Measurements from ENCODE around the gene GRAMD2B.

Gene GRAMD2B

GRCh38 chr5:126472538-126472889, 49.3 kb downstream of the GRAMD2B start:
- Histone ChIP-seq H3K27me3 (ENCODE audit: insufficient read depth, low read length) (no peaks in the 10 kb centered on the region), H3K4me3 (ENCODE audit: low read depth, low read length) (peak overlapping the region; percentile 38; the same call in 1 of the 2 replicates), H2AFZ (ENCODE audit: low read length, unreplicated experiment) (peak overlapping the region; percentile 69), H3K79me2 (ENCODE audit: control insufficient read depth, insufficient read depth, low read length, unreplicated experiment) (no peaks in the 10 kb centered on the region), H3K4me1 (ENCODE audit: control insufficient read depth, insufficient read depth, low read length, unreplicated experiment) (peaks cover 35% of the 10 kb centered on the region), H3K27ac (ENCODE audit: low read depth, low read length) (peak overlapping the region; percentile 82), H3K36me3 (ENCODE audit: insufficient read depth, low read length) (peaks cover 19% of the 10 kb centered on the region)

- Histone ChIP-seq H2AFZ (ENCODE audit: low read length, unreplicated experiment) (no peak overlapping the region), H3K36me3 (ENCODE audit: insufficient read depth, low read length) (peaks cover 22% of the 10 kb centered on the region), H3K79me2 (ENCODE audit: control insufficient read depth, insufficient read depth, low read length, unreplicated experiment) (no peaks in the 10 kb centered on the region), H3K4me1 (ENCODE audit: control insufficient read depth, insufficient read depth, low read length, unreplicated experiment) (peaks cover 9% of the 10 kb centered on the region), H3K27ac (ENCODE audit: low read depth, low read length) (no peak overlapping the region), H3K4me3 (ENCODE audit: low read depth, low read length) (no peak overlapping the region), H3K27me3 (ENCODE audit: insufficient read depth, low read length) (no peaks in the 10 kb centered on the region)
Observed at GRCh38 chr5:126477294-126478117, 54.3 kb downstream of the GRAMD2B start.

- Histone ChIP-seq H3K79me2 (ENCODE audit: control insufficient read depth, insufficient read depth, low read length, unreplicated experiment) (no peaks in the 10 kb centered on the region), H3K36me3 (ENCODE audit: insufficient read depth, low read length) (peaks cover 29% of the 10 kb centered on the region), H2AFZ (ENCODE audit: low read length, unreplicated experiment) (no peak overlapping the region), H3K4me1 (ENCODE audit: control insufficient read depth, insufficient read depth, low read length, unreplicated experiment) (peaks cover 3% of the 10 kb centered on the region), H3K4me3 (ENCODE audit: low read depth, low read length) (no peak overlapping the region), H3K27me3 (ENCODE audit: insufficient read depth, low read length) (no peaks in the 10 kb centered on the region), H3K27ac (ENCODE audit: low read depth, low read length) (no peak overlapping the region)
Observed at GRCh38 chr5:126479810-126480209, 56.6 kb downstream of the GRAMD2B start.

GRCh38 chr5:126480824-126481223, 57.6 kb downstream of the GRAMD2B start:
- peaks cover 34% of the 10 kb centered on the region for H3K36me3 ChIP-seq (ENCODE audit: insufficient read depth, low read length)

GRCh38 chr5:126481243-126481642, 58.0 kb downstream of the GRAMD2B start:
- Histone ChIP-seq H3K36me3 (ENCODE audit: insufficient read depth, low read length) (peaks cover 35% of the 10 kb centered on the region), H3K4me3 (ENCODE audit: low read depth, low read length) (no peak overlapping the region), H3K79me2 (ENCODE audit: control insufficient read depth, insufficient read depth, low read length, unreplicated experiment) (no peaks in the 10 kb centered on the region), H3K27ac (ENCODE audit: low read depth, low read length) (no peak overlapping the region), H2AFZ (ENCODE audit: low read length, unreplicated experiment) (no peak overlapping the region), H3K27me3 (ENCODE audit: insufficient read depth, low read length) (no peaks in the 10 kb centered on the region), H3K4me1 (ENCODE audit: control insufficient read depth, insufficient read depth, low read length, unreplicated experiment) (peaks cover 3% of the 10 kb centered on the region)

More at GRCh38 chr5:126480824-126481223, 57.6 kb downstream of the GRAMD2B start:
- no peak overlapping the region for H3K27ac ChIP-seq (ENCODE audit: low read depth, low read length)
- H2AFZ ChIP-seq (ENCODE audit: low read length, unreplicated experiment): no peak overlapping the region
- no peak overlapping the region for H3K4me3 ChIP-seq (ENCODE audit: low read depth, low read length)
- no peaks in the 10 kb centered on the region for H3K79me2 ChIP-seq (ENCODE audit: control insufficient read depth, insufficient read depth, low read length, unreplicated experiment)
- H3K4me1 ChIP-seq (ENCODE audit: control insufficient read depth, insufficient read depth, low read length, unreplicated experiment): peaks cover 3% of the 10 kb centered on the region
- H3K27me3 ChIP-seq (ENCODE audit: insufficient read depth, low read length): no peaks in the 10 kb centered on the region

GRCh38 chr5:126482591-126482990, 59.4 kb downstream of the GRAMD2B start:
- Histone ChIP-seq H3K27ac (ENCODE audit: low read depth, low read length) (no peak overlapping the region), H2AFZ (ENCODE audit: low read length, unreplicated experiment) (no peak overlapping the region), H3K4me3 (ENCODE audit: low read depth, low read length) (no peak overlapping the region), H3K4me1 (ENCODE audit: control insufficient read depth, insufficient read depth, low read length, unreplicated experiment) (peaks cover 3% of the 10 kb centered on the region), H3K36me3 (ENCODE audit: insufficient read depth, low read length) (peaks cover 46% of the 10 kb centered on the region), H3K79me2 (ENCODE audit: control insufficient read depth, insufficient read depth, low read length, unreplicated experiment) (no peaks in the 10 kb centered on the region), H3K27me3 (ENCODE audit: insufficient read depth, low read length) (no peaks in the 10 kb centered on the region)

GRCh38 chr5:126483156-126483555, 59.9 kb downstream of the GRAMD2B start:
- Histone ChIP-seq H3K36me3 (ENCODE audit: insufficient read depth, low read length) (peaks cover 52% of the 10 kb centered on the region), H3K79me2 (ENCODE audit: control insufficient read depth, insufficient read depth, low read length, unreplicated experiment) (no peaks in the 10 kb centered on the region)

GRCh38 chr5:126484253-126484652, 61.0 kb downstream of the GRAMD2B start:
- peaks cover 58% of the 10 kb centered on the region for H3K36me3 ChIP-seq (ENCODE audit: insufficient read depth, low read length)
- peaks cover 3% of the 10 kb centered on the region for H3K4me1 ChIP-seq (ENCODE audit: control insufficient read depth, insufficient read depth, low read length, unreplicated experiment)

More at GRCh38 chr5:126483156-126483555, 59.9 kb downstream of the GRAMD2B start:
- Histone ChIP-seq H3K27ac (ENCODE audit: low read depth, low read length) (peak overlapping the region; percentile 11; the same call in 1 of the 2 replicates), H3K4me3 (ENCODE audit: low read depth, low read length) (no peak overlapping the region), H3K27me3 (ENCODE audit: insufficient read depth, low read length) (no peaks in the 10 kb centered on the region), H2AFZ (ENCODE audit: low read length, unreplicated experiment) (no peak overlapping the region), H3K4me1 (ENCODE audit: control insufficient read depth, insufficient read depth, low read length, unreplicated experiment) (peaks cover 3% of the 10 kb centered on the region)

GRCh38 chr5:126486332-126486731, 63.1 kb downstream of the GRAMD2B start:
- no peaks in the 10 kb centered on the region for H3K27me3 ChIP-seq (ENCODE audit: insufficient read depth, low read length)
- no peak overlapping the region for H3K4me3 ChIP-seq (ENCODE audit: low read depth, low read length)
- H3K79me2 ChIP-seq (ENCODE audit: control insufficient read depth, insufficient read depth, low read length, unreplicated experiment): no peaks in the 10 kb centered on the region
- H2AFZ ChIP-seq (ENCODE audit: low read length, unreplicated experiment): no peak overlapping the region
- H3K36me3 ChIP-seq (ENCODE audit: insufficient read depth, low read length): peaks cover 46% of the 10 kb centered on the region
- H3K4me1 ChIP-seq (ENCODE audit: control insufficient read depth, insufficient read depth, low read length, unreplicated experiment): peaks cover 3% of the 10 kb centered on the region
- no peak overlapping the region for H3K27ac ChIP-seq (ENCODE audit: low read depth, low read length)

More at GRCh38 chr5:126484253-126484652, 61.0 kb downstream of the GRAMD2B start:
- H2AFZ ChIP-seq (ENCODE audit: low read length, unreplicated experiment): no peak overlapping the region
- no peaks in the 10 kb centered on the region for H3K27me3 ChIP-seq (ENCODE audit: insufficient read depth, low read length)
- no peak overlapping the region for H3K27ac ChIP-seq (ENCODE audit: low read depth, low read length)
- H3K4me3 ChIP-seq (ENCODE audit: low read depth, low read length): no peak overlapping the region
- no peaks in the 10 kb centered on the region for H3K79me2 ChIP-seq (ENCODE audit: control insufficient read depth, insufficient read depth, low read length, unreplicated experiment)

- Histone ChIP-seq H3K27ac (ENCODE audit: low read depth, low read length) (no peak overlapping the region), H3K27me3 (ENCODE audit: insufficient read depth, low read length) (no peaks in the 10 kb centered on the region), H3K36me3 (ENCODE audit: insufficient read depth, low read length) (peaks cover 42% of the 10 kb centered on the region), H3K4me3 (ENCODE audit: low read depth, low read length) (no peak overlapping the region), H3K79me2 (ENCODE audit: control insufficient read depth, insufficient read depth, low read length, unreplicated experiment) (no peaks in the 10 kb centered on the region), H2AFZ (ENCODE audit: low read length, unreplicated experiment) (no peak overlapping the region), H3K4me1 (ENCODE audit: control insufficient read depth, insufficient read depth, low read length, unreplicated experiment) (no peaks in the 10 kb centered on the region)
Observed at GRCh38 chr5:126487596-126487995, 64.4 kb downstream of the GRAMD2B start.

- no peak overlapping the region for H2AFZ ChIP-seq (ENCODE audit: low read length, unreplicated experiment)
- no peaks in the 10 kb centered on the region for H3K27me3 ChIP-seq (ENCODE audit: insufficient read depth, low read length)
- peaks cover 42% of the 10 kb centered on the region for H3K36me3 ChIP-seq (ENCODE audit: insufficient read depth, low read length)
- no peak overlapping the region for H3K27ac ChIP-seq (ENCODE audit: low read depth, low read length)
- no peaks in the 10 kb centered on the region for H3K79me2 ChIP-seq (ENCODE audit: control insufficient read depth, insufficient read depth, low read length, unreplicated experiment)
- no peak overlapping the region for H3K4me3 ChIP-seq (ENCODE audit: low read depth, low read length)
- H3K4me1 ChIP-seq (ENCODE audit: control insufficient read depth, insufficient read depth, low read length, unreplicated experiment): no peaks in the 10 kb centered on the region
Observed at GRCh38 chr5:126488443-126489065, 65.3 kb downstream of the GRAMD2B start.

All from ACC112 (cell line).